Putamen (tissue), 1 donor: ENCODE data around the gene BCO2.

Experiments used
- DNase-seq: peaks from one replicate; pipeline ENCODE4 v3.0.0-alpha.2; 2016; ENCODE audit warnings: low spot score

BCO2 gene

GRCh38 chr11:112249871-112250610 is 74.7 kb downstream of the BCO2 start:
- no peak for DNase-seq

- no peak for DNase-seq
Observed at GRCh38 chr11:112253605-112254242, 78.4 kb downstream of the BCO2 start.

- DNase-seq, result no peak
Observed at GRCh38 chr11:112255067-112255720, 79.9 kb downstream of the BCO2 start.

DNA sequence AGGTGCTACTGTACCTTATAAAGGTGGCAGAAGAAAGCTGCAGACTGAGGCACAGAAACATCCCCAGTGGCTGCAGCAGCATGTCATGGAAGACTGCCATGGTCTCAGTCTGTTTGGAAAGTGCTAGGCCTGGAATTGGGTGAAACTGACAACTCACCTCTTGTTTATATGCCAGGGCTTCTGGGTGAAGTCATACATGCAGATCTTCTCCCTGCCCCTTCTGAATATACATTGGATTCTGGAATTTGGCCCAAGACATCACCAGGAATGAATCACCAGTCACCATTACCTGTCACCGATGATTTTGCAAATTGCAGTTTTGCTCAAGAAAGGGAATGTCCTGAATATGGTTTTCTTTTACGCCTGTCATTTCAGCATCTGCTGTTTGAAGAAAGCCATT is 85.2 kb downstream of the BCO2 start, which contains the start of gene PLET1:
TSS of gene PLET1 (minus strand) at position 371 of the 400 bp plus-strand sequence. CDS start at position 100, 271 bp downstream.
- DNase-seq, result no peak

DNA sequence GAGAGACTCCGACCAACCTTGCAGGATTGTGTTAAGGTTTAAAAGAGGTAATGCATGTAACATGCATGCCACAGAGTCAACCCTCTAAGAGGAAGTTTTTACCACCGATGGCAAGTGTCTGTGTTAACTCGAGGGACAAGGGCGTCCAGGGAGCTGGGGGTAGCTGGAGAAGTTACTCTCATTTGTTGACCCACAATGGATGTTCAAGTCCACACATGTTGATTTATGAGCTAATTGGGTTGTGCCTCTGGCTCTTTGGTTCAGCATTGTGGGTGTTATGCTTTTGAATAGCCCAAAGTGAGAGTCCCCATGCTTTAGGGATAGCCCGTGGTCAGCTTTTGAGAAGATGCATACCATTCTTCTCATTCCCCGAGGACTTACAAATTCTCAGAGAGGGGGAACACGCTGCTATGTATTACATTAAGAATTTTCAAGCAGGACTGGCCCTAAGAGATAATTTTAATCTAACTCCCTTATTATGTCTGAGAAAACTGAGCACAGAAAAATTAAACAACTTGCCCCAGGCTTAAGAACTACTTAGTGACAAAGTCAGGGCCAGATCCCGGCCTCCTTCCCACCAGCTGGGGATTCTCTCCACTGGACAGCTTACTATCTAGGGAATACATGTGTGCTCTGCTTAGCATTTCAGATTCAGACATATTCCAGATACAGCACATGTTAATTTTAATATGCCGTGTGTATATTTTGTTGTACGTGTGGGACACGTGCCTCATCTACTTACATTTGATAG is 90.5 kb downstream of the BCO2 start:
- no peak for DNase-seq

DNA sequence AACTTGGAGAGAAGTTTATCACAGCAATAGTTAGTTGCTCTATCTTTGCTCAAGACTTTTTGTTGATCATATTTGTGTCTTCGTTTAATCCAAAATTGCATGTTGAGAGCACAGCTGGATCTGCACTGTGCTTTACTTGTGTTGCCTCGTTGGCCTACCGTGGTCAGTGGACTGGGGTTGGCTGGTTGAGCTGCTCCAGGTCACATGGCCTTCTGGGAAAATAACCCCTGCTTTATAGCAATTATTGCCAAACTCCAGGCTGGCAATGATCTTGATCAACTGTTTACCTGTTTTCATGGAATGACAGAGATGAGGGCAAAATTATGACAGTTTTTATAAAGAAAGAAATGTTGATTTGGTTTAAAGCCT is 91.1 kb downstream of the BCO2 start:
- no peak for DNase-seq

DNA sequence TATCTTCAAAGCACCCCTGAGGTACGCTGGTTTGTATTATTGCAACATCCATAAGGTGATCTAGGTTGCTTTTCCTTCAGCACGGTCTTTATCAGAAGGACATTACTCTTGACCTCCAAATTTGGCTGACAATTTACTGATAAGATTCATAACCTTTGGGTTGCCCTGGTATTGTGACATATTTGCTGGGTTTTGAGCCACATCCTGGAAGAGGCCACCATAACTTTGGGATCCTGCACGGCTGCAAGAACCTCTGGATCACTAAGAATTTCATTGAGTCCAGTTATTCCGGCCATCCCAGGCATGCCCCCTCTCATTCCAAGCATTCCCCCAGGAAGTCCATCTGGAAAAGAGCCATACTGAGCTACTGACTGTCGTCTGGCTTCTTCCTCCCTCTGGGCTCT is 91.9 kb downstream of the BCO2 start:
- DNase-seq, result no peak

DNA sequence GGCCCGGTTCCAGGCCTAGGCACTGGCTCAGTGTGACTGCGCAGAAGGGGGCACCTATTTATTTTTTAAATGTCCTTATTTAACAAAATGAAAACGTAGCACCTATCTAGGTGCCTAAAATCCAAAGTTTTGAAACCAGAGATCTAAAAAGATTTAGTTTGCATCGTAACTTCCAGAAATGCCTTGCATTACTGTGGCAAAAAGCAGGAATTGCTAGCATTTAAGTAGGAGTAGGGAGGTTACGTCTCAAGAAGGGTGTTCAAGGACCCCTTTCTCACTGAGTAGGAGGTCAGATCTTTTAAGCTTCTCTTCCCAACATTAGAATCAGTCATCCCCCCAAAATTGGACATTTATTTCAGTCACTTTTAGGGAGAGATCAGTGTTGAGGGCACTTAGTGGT is 93.1 kb downstream of the BCO2 start:
- no peak for DNase-seq
